Measurements from ENCODE around the gene PHACTR1.
"Not testable (repeated sequence)": the region's sequence is repeated elsewhere in the genome, so short reads cannot be mapped to it uniquely, and the experiment has no call there.

The PHACTR1 gene

DNA sequence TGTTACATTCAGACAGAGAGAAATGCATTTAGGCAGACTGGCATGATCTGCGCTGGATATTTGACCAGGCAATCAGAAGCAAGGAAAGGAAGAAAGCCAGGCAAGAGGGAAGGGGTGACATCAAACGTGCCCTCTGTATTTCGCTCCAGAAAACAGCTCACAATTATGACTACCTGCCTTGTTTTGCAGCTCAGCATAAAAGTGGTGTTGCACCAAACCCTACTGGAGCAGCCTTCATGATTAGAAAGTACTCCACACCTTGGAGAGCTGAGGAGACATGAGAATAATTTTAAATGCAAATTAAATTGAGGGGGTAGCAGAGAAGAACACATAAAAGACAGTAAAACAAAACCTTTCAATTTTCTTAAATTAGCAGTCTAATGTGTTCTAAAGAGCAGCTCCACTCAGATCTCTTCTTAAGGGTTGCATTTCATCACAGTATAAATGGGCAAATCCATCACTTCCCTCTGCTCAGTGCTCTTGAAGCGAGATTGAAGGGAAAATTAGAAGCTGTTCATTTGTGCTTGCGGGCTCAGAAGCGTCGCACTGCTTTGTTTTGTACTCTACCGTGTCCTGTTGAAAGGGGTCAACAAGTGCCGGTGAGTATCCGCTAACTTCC is at the start of gene PHACTR1:
PHACTR1 (plus strand) TSS at position 470 of the 619 bp plus-strand sequence.
- DNase-seq (ENCODE audit: low read depth in 2 of 2, low spot score in 1 of 2), result no peak

DNA sequence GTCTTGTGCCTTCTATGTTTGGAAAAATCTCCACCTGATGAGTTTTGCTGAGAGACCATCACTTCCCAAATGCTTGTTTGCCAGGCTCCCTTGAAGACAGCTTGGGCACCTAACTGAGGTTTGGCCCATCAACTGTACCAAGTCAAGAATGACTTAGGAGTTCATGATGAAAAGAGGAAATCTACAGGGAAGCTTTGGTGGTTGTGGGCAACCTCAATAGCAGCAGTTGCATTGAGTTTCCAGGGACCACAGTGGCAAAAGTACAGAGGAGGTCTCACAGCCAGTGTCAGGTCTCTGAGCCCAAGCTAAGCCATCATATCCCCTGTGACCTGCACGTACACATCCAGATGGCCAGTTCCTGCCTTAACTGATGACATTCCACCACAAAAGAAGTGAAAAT is 49.7 kb upstream of the PHACTR1 start:
- no peak for DNase-seq (ENCODE audit: low read depth in 2 of 2, low spot score in 1 of 2)

DNA sequence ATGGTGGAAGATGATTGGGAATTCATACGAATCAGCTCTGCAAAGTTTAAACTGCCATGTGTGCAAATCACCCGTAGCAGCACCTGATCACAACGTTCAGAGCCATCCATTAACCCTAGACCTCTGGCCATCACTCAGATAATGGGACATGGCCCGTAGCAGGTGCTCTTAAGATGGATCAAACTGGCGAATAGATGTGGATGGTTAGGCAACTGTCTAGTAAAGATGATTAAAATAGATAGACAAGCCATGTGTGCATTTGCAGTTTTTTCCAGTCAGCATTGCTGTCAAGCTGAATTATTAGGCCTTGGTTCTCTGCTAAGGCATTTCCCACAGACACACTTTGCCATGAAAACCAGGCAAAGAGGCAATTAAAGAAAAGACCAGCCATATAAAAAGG is 40.6 kb upstream of the PHACTR1 start:
- no peak for DNase-seq (ENCODE audit: low read depth in 2 of 2, low spot score in 1 of 2)

- no peak for DNase-seq (ENCODE audit: low read depth in 2 of 2, low spot score in 1 of 2)
Measured at GRCh38 chr6:12679341-12679740, 37.2 kb upstream of the PHACTR1 start.

GRCh38 chr6:12693122-12693521 is 23.4 kb upstream of the PHACTR1 start:
- DNase-seq (ENCODE audit: low read depth in 2 of 2, low spot score in 1 of 2), result no peak

DNA sequence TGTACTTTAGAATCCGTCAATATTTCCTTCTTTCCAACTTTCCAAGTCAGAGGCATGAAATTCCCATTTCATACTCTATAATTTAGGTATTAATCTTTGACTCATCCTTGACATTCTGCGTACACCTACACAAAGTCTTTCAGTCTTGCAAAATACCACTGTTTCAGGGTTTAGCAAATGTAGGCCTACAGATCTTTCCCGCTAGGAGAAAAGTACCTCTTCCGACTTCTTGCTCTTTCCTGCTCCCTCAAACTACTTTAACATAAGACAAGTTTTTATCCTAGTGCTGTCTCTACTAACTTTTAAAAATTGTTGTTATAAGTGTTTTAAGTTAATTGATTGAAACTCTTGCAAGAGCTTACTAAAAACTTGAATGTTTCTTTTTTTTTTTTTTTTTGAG is 18.3 kb upstream of the PHACTR1 start:
- no peak for DNase-seq (ENCODE audit: low read depth in 2 of 2, low spot score in 1 of 2)

GRCh38 chr6:12704946-12705345 is 11.6 kb upstream of the PHACTR1 start:
- DNase-seq (ENCODE audit: low read depth in 2 of 2, low spot score in 1 of 2), result no peak

GRCh38 chr6:12709116-12709515 is 7.5 kb upstream of the PHACTR1 start:
- DNase-seq (ENCODE audit: low read depth in 2 of 2, low spot score in 1 of 2), result no peak

- no peak for DNase-seq (ENCODE audit: low read depth in 2 of 2, low spot score in 1 of 2)
Measured at GRCh38 chr6:12709556-12710232, 6.9 kb upstream of the PHACTR1 start.

- DNase-seq (ENCODE audit: low read depth in 2 of 2, low spot score in 1 of 2), result no peak
Measured at GRCh38 chr6:12710921-12711320, 5.6 kb upstream of the PHACTR1 start.

DNA sequence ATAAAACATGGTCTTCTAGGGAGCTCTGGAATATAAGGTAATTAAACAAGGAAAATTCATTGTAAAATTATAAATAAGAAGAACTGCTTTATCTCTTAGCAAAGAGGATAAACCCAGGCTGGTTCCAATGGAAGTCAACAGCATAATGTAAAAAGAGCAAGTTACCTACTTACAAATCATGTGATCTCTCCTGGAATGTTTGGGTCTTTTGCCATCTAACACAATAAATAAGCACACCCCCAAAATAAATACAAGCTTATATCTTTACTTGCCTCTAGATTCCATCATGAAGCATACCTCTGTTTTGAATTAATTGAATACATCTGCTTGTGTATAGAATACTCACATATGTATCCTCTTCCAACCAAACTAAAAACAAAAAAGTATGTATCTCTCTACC is 2.5 kb upstream of the PHACTR1 start:
- DNase-seq (ENCODE audit: low read depth in 2 of 2, low spot score in 1 of 2), result no peak

DNA sequence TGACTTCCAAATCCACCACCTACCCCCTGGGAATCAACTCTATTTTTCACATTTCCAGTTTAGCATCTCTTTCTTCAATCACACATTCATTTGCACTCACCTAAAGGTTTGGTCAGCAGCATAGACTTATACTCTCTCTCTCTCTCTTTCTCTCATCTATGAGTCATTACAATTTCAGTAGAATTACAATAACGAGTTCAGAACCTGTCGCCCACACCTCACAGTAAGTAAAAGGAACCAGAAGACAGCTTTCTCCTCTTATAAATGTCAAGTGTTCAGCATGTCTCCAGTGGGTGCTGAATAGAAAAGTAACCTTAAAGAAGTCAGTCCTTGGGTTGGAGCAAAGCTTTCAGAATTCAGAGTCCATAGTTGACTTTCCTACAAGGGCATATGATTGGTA is 1.1 kb upstream of the PHACTR1 start:
- no peak for DNase-seq (ENCODE audit: low read depth in 2 of 2, low spot score in 1 of 2)

GRCh38 chr6:12717356-12717755 is 789 bp downstream of the PHACTR1 start:
- no peak for DNase-seq (ENCODE audit: low read depth in 2 of 2, low spot score in 1 of 2)

- DNase-seq (ENCODE audit: low read depth in 2 of 2, low spot score in 1 of 2), result no peak
Measured at GRCh38 chr6:12718015-12718414, 1.4 kb downstream of the PHACTR1 start.

- DNase-seq (ENCODE audit: low read depth in 2 of 2, low spot score in 1 of 2), result no peak
Measured at GRCh38 chr6:12719017-12719416, 2.5 kb downstream of the PHACTR1 start.

- DNase-seq (ENCODE audit: low read depth in 2 of 2, low spot score in 1 of 2), result no peak
Measured at GRCh38 chr6:12720310-12720709, 3.7 kb downstream of the PHACTR1 start.

DNA sequence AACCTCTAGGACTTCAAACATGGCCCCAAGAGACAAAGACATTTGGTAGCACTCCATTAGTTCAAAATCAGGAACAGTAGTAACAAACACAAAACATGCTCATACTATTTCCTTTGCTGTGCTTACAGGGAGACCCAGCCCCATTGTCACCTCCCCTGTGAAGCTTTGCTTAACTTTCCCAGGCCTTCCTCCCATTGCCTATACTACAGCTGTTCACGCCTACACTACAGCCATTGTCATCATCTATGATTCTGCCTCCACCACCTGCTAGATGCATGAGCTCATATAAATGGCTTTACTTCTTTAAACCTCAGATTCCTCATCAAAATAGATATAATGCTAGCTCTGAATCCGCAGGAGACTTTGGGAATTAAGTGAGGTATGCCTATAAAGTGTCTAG is 8.7 kb downstream of the PHACTR1 start:
- no peak for DNase-seq (ENCODE audit: low read depth in 2 of 2, low spot score in 1 of 2)

GRCh38 chr6:12729467-12729866 is 12.9 kb downstream of the PHACTR1 start:
- DNase-seq (ENCODE audit: low read depth in 2 of 2, low spot score in 1 of 2), result no peak

GRCh38 chr6:12730809-12731208 is 14.2 kb downstream of the PHACTR1 start:
- DNase-seq (ENCODE audit: low read depth in 2 of 2, low spot score in 1 of 2), result not testable (repeated sequence)

GRCh38 chr6:12733876-12734275 is 17.3 kb downstream of the PHACTR1 start:
- no peak for DNase-seq (ENCODE audit: low read depth in 2 of 2, low spot score in 1 of 2)

GRCh38 chr6:12735786-12736185 is 19.2 kb downstream of the PHACTR1 start:
- no peak for DNase-seq (ENCODE audit: low read depth in 2 of 2, low spot score in 1 of 2)

GRCh38 chr6:12748411-12748810 is 31.8 kb downstream of the PHACTR1 start:
- DNase-seq (ENCODE audit: low read depth in 2 of 2, low spot score in 1 of 2), result no peak

Data from stimulated activated CD8-positive, alpha-beta memory T cell treated with anti-CD3 and anti-CD28 coated beads, Interleukin-4, amount 100 ng/mL, for 1 hour (primary cell).